ENCODE results near the gene ARID2.

Gene ARID2

GRCh38 chr12:45801625-45802024 is 72.1 kb downstream of the ARID2 start:
- H3K4me3 ChIP-seq = no peak overlapping the region

GRCh38 chr12:45803111-45803510 is 73.6 kb downstream of the ARID2 start:
- H3K4me3 ChIP-seq = no peak overlapping the region
- in situ Hi-C loops (cut with MboI; ENCODE audit: low sequenced_read_pairs) = no loop called here
- no peaks in the 10 kb centered on the region for H3K9me3 ChIP-seq
- no peak for DNase-seq (ENCODE audit: low spot score in 2 of 2)
- no peaks in the 10 kb centered on the region for H3K27me3 ChIP-seq (ENCODE audit: low read depth)
- H3K4me1 ChIP-seq = peaks cover 14% of the 10 kb centered on the region
- no peaks in the 10 kb centered on the region for H3K36me3 ChIP-seq (replicated peaks)

More at GRCh38 chr12:45801625-45802024, 72.1 kb downstream of the ARID2 start:
- no peaks in the 10 kb centered on the region for H3K36me3 ChIP-seq (replicated peaks)
- peaks cover 11% of the 10 kb centered on the region for H3K4me1 ChIP-seq
- in situ Hi-C loops (cut with MboI; ENCODE audit: low sequenced_read_pairs) = no loop called here
- no peaks in the 10 kb centered on the region for H3K27me3 ChIP-seq (ENCODE audit: low read depth)
- DNase-seq (ENCODE audit: low spot score in 2 of 2) = no peak
- no peaks in the 10 kb centered on the region for H3K9me3 ChIP-seq

DNA sequence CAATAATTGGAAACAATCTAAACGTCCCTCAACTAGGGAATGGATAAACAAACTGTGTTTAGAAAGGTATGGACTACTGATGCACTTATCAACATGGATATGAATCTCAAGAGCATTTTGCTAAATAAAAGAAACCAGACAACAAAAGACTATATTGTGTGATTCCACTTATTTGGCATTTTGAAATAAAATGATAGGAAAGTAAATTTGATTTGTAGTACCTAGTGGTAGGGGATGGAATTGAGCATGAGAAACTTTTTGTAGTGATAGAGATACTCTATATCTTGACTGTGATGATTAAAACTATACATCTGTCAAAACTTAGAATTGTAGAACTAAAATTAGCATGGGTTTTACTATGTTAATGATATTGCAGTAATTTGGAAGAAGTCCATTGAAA is 87.1 kb downstream of the ARID2 start:
- Histone ChIP-seq H3K4me1 (no peaks in the 10 kb centered on the region), H3K9me3 (no peaks in the 10 kb centered on the region), H3K27me3 (ENCODE audit: low read depth) (no peaks in the 10 kb centered on the region), H3K4me3 (no peak overlapping the region), H3K36me3 (replicated peaks) (peaks cover 9% of the 10 kb centered on the region)
- in situ Hi-C loops (cut with MboI; ENCODE audit: low sequenced_read_pairs) = no loop called here
- no peak for DNase-seq (ENCODE audit: low spot score in 2 of 2)

DNA sequence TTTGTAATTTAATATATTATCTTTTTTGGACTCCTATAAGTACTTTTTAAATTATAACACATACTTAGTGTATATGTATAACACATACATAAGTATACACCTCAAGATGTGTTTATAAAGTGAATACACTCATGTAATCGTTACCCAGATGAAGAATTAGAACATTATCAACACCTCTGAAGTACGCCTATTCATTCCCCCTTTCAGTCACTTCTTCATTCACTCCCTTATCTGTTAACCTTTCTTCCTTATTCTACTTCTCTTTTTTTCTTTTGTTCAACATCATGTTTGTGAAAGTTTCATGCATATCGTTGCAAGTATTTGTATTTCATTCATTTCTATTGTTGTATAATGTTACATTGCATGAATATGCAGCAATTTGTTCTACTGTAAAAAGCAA is 98.5 kb downstream of the ARID2 start:
- in situ Hi-C loops (cut with MboI; ENCODE audit: low sequenced_read_pairs) = no loop called here

GRCh38 chr12:45828402-45828801 is 98.9 kb downstream of the ARID2 start:
- in situ Hi-C loops (cut with MboI; ENCODE audit: low sequenced_read_pairs) = no loop called here
- Histone ChIP-seq H3K27me3 (ENCODE audit: low read depth) (no peaks in the 10 kb centered on the region), H3K4me1 (peaks cover 3% of the 10 kb centered on the region; the same call in 1 of the 2 replicates), H3K4me3 (no peak overlapping the region), H3K36me3 (replicated peaks) (no peaks in the 10 kb centered on the region; the same call in 1 of the 2 replicates), H3K9me3 (no peaks in the 10 kb centered on the region)
- DNase-seq (ENCODE audit: low spot score in 2 of 2) = no peak

More for the DNA sequence above, 98.5 kb downstream of the ARID2 start:
- Histone ChIP-seq H3K4me1 (peaks cover 3% of the 10 kb centered on the region; the same call in 1 of the 2 replicates), H3K36me3 (replicated peaks) (no peaks in the 10 kb centered on the region; the same call in 1 of the 2 replicates), H3K4me3 (no peak overlapping the region), H3K27me3 (ENCODE audit: low read depth) (no peaks in the 10 kb centered on the region), H3K9me3 (no peaks in the 10 kb centered on the region)
- no peak for DNase-seq (ENCODE audit: low spot score in 2 of 2)

- H3K36me3 ChIP-seq (replicated peaks) = peaks cover under 1% of the 10 kb centered on the region; the same call in 1 of the 2 replicates
- no peak overlapping the region for H3K4me3 ChIP-seq
- DNase-seq (ENCODE audit: low spot score in 2 of 2) = no peak
- no peaks in the 10 kb centered on the region for H3K27me3 ChIP-seq (ENCODE audit: low read depth)
- in situ Hi-C loops (cut with MboI; ENCODE audit: low sequenced_read_pairs) = no loop called here
- no peaks in the 10 kb centered on the region for H3K9me3 ChIP-seq
- peaks cover 3% of the 10 kb centered on the region; the same call in 1 of the 2 replicates for H3K4me1 ChIP-seq
These were observed 102.1 kb downstream of the ARID2 start for GRCh38 chr12:45831590-45831989.

GRCh38 chr12:45833401-45833800 is 103.9 kb downstream of the ARID2 start:
- Histone ChIP-seq H3K9me3 (no peaks in the 10 kb centered on the region), H3K4me1 (peaks cover 2% of the 10 kb centered on the region; the same call in 1 of the 2 replicates), H3K4me3 (no peak overlapping the region), H3K36me3 (replicated peaks) (peaks cover 15% of the 10 kb centered on the region), H3K27me3 (ENCODE audit: low read depth) (no peaks in the 10 kb centered on the region)
- DNase-seq (ENCODE audit: low spot score in 2 of 2) = no peak
- in situ Hi-C loops (cut with MboI; ENCODE audit: low sequenced_read_pairs) = no loop called here

- in situ Hi-C loops (cut with MboI; ENCODE audit: low sequenced_read_pairs) = no loop called here
- H3K9me3 ChIP-seq = no peaks in the 10 kb centered on the region
These were observed 105.3 kb downstream of the ARID2 start for GRCh38 chr12:45834809-45835208.

GRCh38 chr12:45839917-45840316 is 110.4 kb downstream of the ARID2 start:
- peaks cover 31% of the 10 kb centered on the region for H3K36me3 ChIP-seq (replicated peaks)

More at GRCh38 chr12:45834809-45835208, 105.3 kb downstream of the ARID2 start:
- DNase-seq (ENCODE audit: low spot score in 2 of 2) = no peak
- Histone ChIP-seq H3K27me3 (ENCODE audit: low read depth) (no peaks in the 10 kb centered on the region), H3K36me3 (replicated peaks) (peaks cover 24% of the 10 kb centered on the region), H3K4me3 (no peak overlapping the region), H3K4me1 (no peaks in the 10 kb centered on the region)

DNA sequence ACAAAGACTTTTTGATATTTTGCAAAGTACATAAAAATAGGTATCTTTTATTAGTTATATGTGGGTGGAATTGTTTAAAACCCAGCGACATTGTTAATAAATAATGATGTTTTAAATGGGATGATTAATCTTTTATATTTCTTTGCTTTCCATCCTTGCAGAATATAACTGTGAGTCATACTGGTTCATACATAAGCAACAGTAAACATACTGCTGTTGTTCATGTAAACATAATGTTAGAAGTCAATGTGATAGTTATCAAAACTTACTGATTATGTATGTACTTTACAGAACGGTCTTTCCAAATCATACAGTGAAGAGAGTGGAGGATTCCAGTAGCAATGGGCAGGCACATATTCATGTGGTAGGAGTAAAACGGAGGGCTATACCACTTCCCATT is 119.8 kb downstream of the ARID2 start:
- H3K27me3 ChIP-seq (ENCODE audit: low read depth) = no peaks in the 10 kb centered on the region
- H3K36me3 ChIP-seq (replicated peaks) = peaks cover 38% of the 10 kb centered on the region
- in situ Hi-C loops (cut with MboI; ENCODE audit: low sequenced_read_pairs) = no loop called here
- DNase-seq (ENCODE audit: low spot score in 2 of 2) = no peak
- H3K4me3 ChIP-seq = no peak overlapping the region
- no peaks in the 10 kb centered on the region for H3K9me3 ChIP-seq
- H3K4me1 ChIP-seq = no peaks in the 10 kb centered on the region

More at GRCh38 chr12:45839917-45840316, 110.4 kb downstream of the ARID2 start:
- in situ Hi-C loops (cut with MboI; ENCODE audit: low sequenced_read_pairs) = no loop called here
- H3K9me3 ChIP-seq = no peaks in the 10 kb centered on the region
- H3K4me1 ChIP-seq = no peaks in the 10 kb centered on the region
- no peak overlapping the region for H3K4me3 ChIP-seq
- no peaks in the 10 kb centered on the region for H3K27me3 ChIP-seq (ENCODE audit: low read depth)
- no peak for DNase-seq (ENCODE audit: low spot score in 2 of 2)

DNA sequence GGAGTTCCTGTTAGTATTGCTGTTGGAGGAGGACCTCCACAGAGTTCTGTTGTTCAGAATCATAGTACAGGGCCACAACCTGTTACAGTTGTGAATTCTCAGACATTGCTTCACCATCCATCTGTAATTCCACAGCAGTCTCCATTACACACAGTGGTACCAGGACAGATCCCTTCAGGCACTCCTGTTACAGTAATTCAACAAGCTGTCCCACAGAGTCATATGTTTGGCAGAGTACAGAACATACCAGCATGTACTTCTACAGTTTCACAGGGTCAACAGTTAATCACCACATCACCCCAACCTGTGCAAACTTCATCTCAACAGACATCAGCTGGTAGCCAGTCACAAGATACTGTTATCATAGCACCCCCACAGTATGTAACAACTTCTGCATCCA is 120.8 kb downstream of the ARID2 start:
- Histone ChIP-seq H3K36me3 (replicated peaks) (peaks cover 38% of the 10 kb centered on the region), H3K4me3 (no peak overlapping the region), H3K27me3 (ENCODE audit: low read depth) (no peaks in the 10 kb centered on the region), H3K4me1 (no peaks in the 10 kb centered on the region), H3K9me3 (no peaks in the 10 kb centered on the region)
- DNase-seq (ENCODE audit: low spot score in 2 of 2) = no peak
- in situ Hi-C loops (cut with MboI; ENCODE audit: low sequenced_read_pairs) = no loop called here

- H3K9me3 ChIP-seq = no peaks in the 10 kb centered on the region
- peaks cover 35% of the 10 kb centered on the region for H3K36me3 ChIP-seq (replicated peaks)
- H3K4me3 ChIP-seq = no peak overlapping the region
- no peaks in the 10 kb centered on the region for H3K27me3 ChIP-seq (ENCODE audit: low read depth)
- H3K4me1 ChIP-seq = no peaks in the 10 kb centered on the region
- no peak for DNase-seq (ENCODE audit: low spot score in 2 of 2)
- in situ Hi-C loops (cut with MboI; ENCODE audit: low sequenced_read_pairs) = no loop called here
These were observed 123.0 kb downstream of the ARID2 start for GRCh38 chr12:45852508-45852907.

DNA sequence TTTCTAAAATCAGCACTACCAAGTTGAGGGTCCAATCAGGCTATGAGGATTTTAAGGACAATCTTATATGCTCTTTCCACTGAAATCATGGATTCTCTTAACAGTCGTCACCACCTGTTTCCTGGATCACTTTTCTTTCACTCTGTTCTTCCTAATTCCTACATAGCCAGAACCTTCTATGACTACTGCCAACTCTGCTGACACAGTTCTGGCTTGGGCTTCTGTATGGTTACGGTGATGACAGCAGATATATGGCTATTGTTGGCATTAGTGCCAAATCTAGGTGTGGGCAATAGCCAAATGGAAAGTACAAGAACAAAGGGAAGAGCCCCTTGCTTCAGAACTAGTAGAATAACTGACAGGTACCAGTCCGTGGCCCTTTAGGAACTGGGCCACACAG is 124.0 kb downstream of the ARID2 start:
- Histone ChIP-seq H3K27me3 (ENCODE audit: low read depth) (no peaks in the 10 kb centered on the region), H3K4me1 (no peaks in the 10 kb centered on the region), H3K4me3 (no peak overlapping the region), H3K36me3 (replicated peaks) (peaks cover 34% of the 10 kb centered on the region), H3K9me3 (no peaks in the 10 kb centered on the region)
- in situ Hi-C loops (cut with MboI; ENCODE audit: low sequenced_read_pairs) = no loop called here
- DNase-seq (ENCODE audit: low spot score in 2 of 2) = no peak

DNA sequence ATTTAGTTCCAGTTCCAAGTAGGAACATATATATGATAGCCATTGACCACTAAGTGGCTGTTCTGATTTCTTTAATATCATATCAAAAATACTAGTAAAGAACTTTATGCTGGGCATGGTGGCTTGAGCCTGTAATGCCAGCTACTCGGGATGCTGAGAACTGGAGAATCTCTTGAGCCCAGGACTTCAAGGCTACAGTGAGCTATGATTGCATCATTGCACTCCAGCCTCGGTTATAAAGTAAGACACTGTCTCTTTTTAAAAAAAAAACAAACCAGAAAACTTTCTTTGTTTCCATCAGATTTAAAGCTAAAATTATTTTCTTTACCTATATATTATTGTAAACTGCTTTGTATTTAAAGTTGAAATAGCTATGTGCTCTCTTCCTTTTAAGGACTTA is 133.8 kb downstream of the ARID2 start:
- H3K36me3 ChIP-seq (replicated peaks) = no peaks in the 10 kb centered on the region
- in situ Hi-C loops (cut with MboI; ENCODE audit: low sequenced_read_pairs) = no loop called here
- H3K4me1 ChIP-seq = no peaks in the 10 kb centered on the region
- no peak overlapping the region for H3K4me3 ChIP-seq
- no peaks in the 10 kb centered on the region for H3K9me3 ChIP-seq
- no peak for DNase-seq (ENCODE audit: low spot score in 2 of 2)
- H3K27me3 ChIP-seq (ENCODE audit: low read depth) = no peaks in the 10 kb centered on the region

DNA sequence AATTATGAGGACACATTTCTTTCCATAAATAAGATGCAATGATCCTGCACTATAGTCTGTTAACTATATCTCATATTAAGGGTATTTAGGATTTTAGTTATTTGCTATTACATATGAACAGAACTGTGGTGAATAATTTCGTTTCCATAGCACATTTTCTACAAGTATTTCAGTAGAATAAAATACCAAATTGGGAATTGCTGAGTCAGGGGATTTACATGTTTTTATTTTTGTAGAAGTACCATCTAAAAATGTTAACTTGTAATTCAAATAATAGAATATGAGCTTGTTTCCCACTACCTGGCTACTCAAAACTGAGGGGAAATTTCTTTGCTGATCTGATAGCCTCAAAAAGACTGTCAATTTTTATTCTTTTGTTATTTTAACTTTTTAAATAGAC is 136.8 kb downstream of the ARID2 start:
- H3K36me3 ChIP-seq (replicated peaks) = no peaks in the 10 kb centered on the region; the same call in 1 of the 2 replicates
- H3K27me3 ChIP-seq (ENCODE audit: low read depth) = no peaks in the 10 kb centered on the region
- H3K9me3 ChIP-seq = no peaks in the 10 kb centered on the region
- H3K4me3 ChIP-seq = no peak overlapping the region
- in situ Hi-C loops (cut with MboI; ENCODE audit: low sequenced_read_pairs) = no loop called here
- H3K4me1 ChIP-seq = no peaks in the 10 kb centered on the region
- DNase-seq (ENCODE audit: low spot score in 2 of 2) = no peak

Measured in HAP-1 (cell line).